Esophagus squamous epithelium (tissue), 5 donors: ENCODE results near the gene ISG15. TPM values are rescaled to one million over a fixed set of nuclear protein-coding genes. Genes with fewer than 3 reads are reported as not detected.

ENCODE experiments used
- DNase-seq: peaks from one replicate; lab custom pipeline; 2025; lab: John Stamatoyannopoulos, UW
- H3K27ac ChIP-seq, 4 donors: fragments of 200-600 bp; sonication (generic); one replicate each; pipeline ENCODE4 v1.5.1; 2016 to 2019; ENCODE audit warnings: mild to moderate bottlenecking in 1 of 4
- H3K27me3 ChIP-seq, 4 donors: fragments of 200-600 bp; sonication (generic); 1 replicate in 3 of 4; 2 replicates in 1 of 4; pipeline versions ENCODE4 v1.5.1 to v1.6.0; 2017 to 2021; ENCODE audit warnings: antibody characterized with exemption in 1 of 4
- H3K36me3 ChIP-seq, 3 donors: fragments of 200-600 bp; sonication (generic); one replicate each; pipeline ENCODE4 v1.5.1; 2016 to 2019
- H3K4me1 ChIP-seq, 3 donors: fragments of 200-600 bp; sonication (generic); one replicate each; pipeline ENCODE4 v1.5.1; 2017 to 2019
- H3K4me3 ChIP-seq, 4 donors: fragments of 200-600 bp; sonication (generic); 1 replicate in 3 of 4; 2 replicates in 1 of 4; pipeline ENCODE4 v1.5.1; 2016 to 2019; ENCODE audit warnings: mild to moderate bottlenecking in 2 of 4, moderate library complexity in 1 of 4
- H3K9me3 ChIP-seq, 3 donors: fragments of 200-600 bp; sonication (generic); one replicate each; pipeline ENCODE4 v1.5.1; 2016 to 2019
- CTCF ChIP-seq, 6 experiments: fragments of 450-650 bp in 4 of 6; fragments of 200-600 bp in 2 of 6; sonication (generic) in 2 of 6; IDR thresholded peaks; one replicate each; pipeline ENCODE4 v1.5.1; 2016 to 2019; ENCODE audit warnings: antibody characterized with exemption in 6 of 6, mild to moderate bottlenecking in 4 of 6, moderate library complexity in 4 of 6
- POLR2A ChIP-seq, 4 donors: fragments of 450-650 bp; IDR thresholded peaks; one replicate each; pipeline ENCODE4 v1.6.1; 2017; ENCODE audit warnings: antibody characterized with exemption in 4 of 4, mild to moderate bottlenecking in 4 of 4, moderate library complexity in 3 of 4
- WGBS, 2 donors: methylation state at CpG; one replicate each; pipeline ENCODE4 v1.1.5; 2018; 5-methylcytosine and 5-hydroxymethylcytosine counted together
- intact Hi-C: fragments of 100-400 bp; cut with DNase I; formaldehyde crosslinking; loops from one replicate; pipeline ENCODE4 v1.15.0; 2022
- total RNA-seq, 4 donors: library from RNA; depleted of rRNA; stranded (reverse); fragments of >200 nt; gene quantifications; one replicate each; pipeline ENCODE4 v1.1.0, GENCODE V29; 2016
- donor health status: DM: yes; HTN: yes; CAD: no.

The ISG15 gene
- total RNA-seq, 4 donors from 2014 or later, result 7.2 to 44.3 (median 10.3) TPM

GRCh38 chr1:1037366-1038327 lies 24.4 kb downstream of the ISG15 start:
- intact Hi-C loops, result loop anchor here (10.0 kb wide), 2 partner anchors 77 to 257 kb away; partner anchors contain the start of gene C1orf159
- Histone ChIP-seq H3K9me3 (no peaks in the 10 kb centered on the region), H3K4me3 (no peak overlapping the region), H3K4me1 (peaks cover 22 to 61% (median 34%) of the 10 kb centered on the region in 3 donors), H3K27ac (no peak overlapping the region), H3K27me3 (peaks cover 0 to 69% (median 0%) of the 10 kb centered on the region in 4 donors), H3K36me3 (peaks cover 0 to 7% (median 0%) of the 10 kb centered on the region in 3 donors)
- WGBS, 2 donors, result 50 to 90% methylated on average over 2 to 8 of the region's 30 CpGs
- TF ChIP-seq POLR2A (IDR thresholded peaks at IDR 0.05), result no peak
- TF ChIP-seq CTCF (IDR thresholded peaks at IDR 0.05), result no peak
- no peak for DNase-seq

GRCh38 chr1:1038694-1039093 lies 25.4 kb downstream of the ISG15 start:
- H3K4me3 ChIP-seq, result no peak overlapping the region
- H3K36me3 ChIP-seq, result peaks cover 0 to 17% (median 0%) of the 10 kb centered on the region in 3 donors
- peaks cover 19 to 51% (median 23%) of the 10 kb centered on the region in 3 donors for H3K4me1 ChIP-seq
- TF ChIP-seq POLR2A (IDR thresholded peaks at IDR 0.05) (no peak), CTCF (IDR thresholded peaks at IDR 0.05) (no peak)
- H3K27me3 ChIP-seq, result peaks cover 0 to 59% (median 0%) of the 10 kb centered on the region in 4 donors
- no peak overlapping the region for H3K27ac ChIP-seq
- WGBS, 2 donors, result 75 to 78% methylated on average over 4 to 5 of the region's 6 CpGs
- H3K9me3 ChIP-seq, result no peaks in the 10 kb centered on the region
- intact Hi-C loops, result loop anchor here (10.0 kb wide), 2 partner anchors 76 to 256 kb away; partner anchors contain the start of gene C1orf159
- DNase-seq, result no peak

GRCh38 chr1:1039145-1039910 lies 26.0 kb downstream of the ISG15 start:
- intact Hi-C loops, result loop anchor here (10.0 kb wide), 2 partner anchors 75 to 255 kb away; partner anchors contain the start of gene C1orf159
- Histone ChIP-seq H3K27me3 (peaks cover 0 to 52% (median 0%) of the 10 kb centered on the region in 4 donors), H3K9me3 (no peaks in the 10 kb centered on the region), H3K36me3 (peaks cover 0 to 24% (median 0%) of the 10 kb centered on the region in 3 donors), H3K4me1 (peaks cover 17 to 45% (median 18%) of the 10 kb centered on the region in 3 donors), H3K4me3 (peak overlapping the region in 1 of 4 donors; percentile 67), H3K27ac (no peak overlapping the region)
- WGBS, 2 donors, result 44 to 56% methylated on average over 8 to 11 of the region's 17 CpGs
- no peak for DNase-seq
- TF ChIP-seq POLR2A (IDR thresholded peaks at IDR 0.05) (no peak), CTCF (IDR thresholded peaks at IDR 0.05) (no peak)

GRCh38 chr1:1040004-1040991 lies 27.0 kb downstream of the ISG15 start:
- Histone ChIP-seq H3K4me1 (peaks cover 15 to 41% (median 18%) of the 10 kb centered on the region in 3 donors), H3K27ac (no peak overlapping the region), H3K9me3 (no peaks in the 10 kb centered on the region), H3K4me3 (peak overlapping the region; percentile 20 to 67 (median 42)), H3K27me3 (peaks cover 0 to 44% (median 0%) of the 10 kb centered on the region in 4 donors), H3K36me3 (peaks cover 0 to 33% (median 0%) of the 10 kb centered on the region in 3 donors)
- no peak for DNase-seq
- intact Hi-C loops, result no loop called here
- 14 to 17% methylated on average over 2 of the region's 99 CpGs for WGBS, 2 donors
- peak in 1 of 4 donors; percentile 23 for TF ChIP-seq POLR2A (IDR thresholded peaks at IDR 0.05)
- peak in 2 of 6 experiments; percentile 12 to 41 for TF ChIP-seq CTCF (IDR thresholded peaks at IDR 0.05)
